GM18870 (cell line): ENCODE measurements around the gene TMEM114.

Experiments used
- ATAC-seq: cut with Tn5 transposase; IDR thresholded peaks from one replicate; pipeline ENCODE4 v1.9.1; 2021; ENCODE audit warnings: moderate library complexity; ENCODE audit not compliant: unreplicated experiment

Gene TMEM114

DNA sequence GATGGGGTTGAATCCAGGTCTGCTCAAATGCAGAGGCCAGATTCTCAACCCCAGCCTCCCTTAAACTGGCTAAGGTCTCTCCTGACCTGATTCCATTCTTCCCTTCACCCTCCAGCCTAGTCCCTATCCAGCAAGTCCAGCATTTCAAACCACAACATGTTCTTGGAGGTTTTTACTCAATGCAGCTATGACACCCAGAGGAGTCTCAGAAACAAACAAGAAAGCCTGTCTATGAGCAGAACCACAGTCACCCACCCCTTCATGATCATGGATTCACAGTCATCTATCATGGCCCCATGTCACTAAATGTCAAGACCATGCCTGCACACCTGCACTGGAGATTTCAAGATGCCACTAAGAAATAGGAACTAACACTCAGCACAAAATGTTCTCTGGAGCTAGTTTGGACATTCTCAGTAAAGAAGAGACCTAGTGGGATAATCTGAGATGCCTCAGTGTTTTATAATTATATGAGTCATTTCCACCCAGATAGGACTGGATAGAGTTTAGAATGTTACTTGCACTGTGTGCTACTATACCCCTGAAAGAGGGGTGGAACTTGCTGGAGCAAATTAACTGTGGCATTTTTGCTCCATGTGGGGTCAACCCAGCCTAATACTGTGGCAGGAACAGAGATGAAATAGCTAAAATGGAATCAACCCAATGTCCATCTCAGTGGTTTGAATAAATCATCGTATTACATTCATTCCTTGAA, 21.7 kb upstream of the TMEM114 start:
- no peak for ATAC-seq

DNA sequence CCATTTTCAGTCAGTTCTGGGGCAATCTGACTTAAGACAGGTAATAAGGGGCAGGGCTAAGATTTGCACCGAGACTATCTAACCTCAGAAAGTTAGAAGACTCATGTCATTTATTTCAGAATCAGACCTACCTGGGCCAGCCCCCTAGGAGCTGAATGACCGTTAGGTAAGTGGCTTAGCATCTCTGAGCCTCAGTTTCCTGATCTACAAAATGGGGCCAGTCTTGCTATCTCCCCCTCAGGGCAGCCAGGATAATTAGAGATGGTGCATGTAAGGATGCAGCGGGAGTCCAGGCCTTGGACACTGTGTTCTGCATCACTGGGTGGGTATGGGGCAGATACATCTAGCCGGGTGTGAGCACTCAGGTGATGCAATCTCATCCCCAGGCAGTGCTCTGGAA, 20.8 kb upstream of the TMEM114 start:
- ATAC-seq = no peak

DNA sequence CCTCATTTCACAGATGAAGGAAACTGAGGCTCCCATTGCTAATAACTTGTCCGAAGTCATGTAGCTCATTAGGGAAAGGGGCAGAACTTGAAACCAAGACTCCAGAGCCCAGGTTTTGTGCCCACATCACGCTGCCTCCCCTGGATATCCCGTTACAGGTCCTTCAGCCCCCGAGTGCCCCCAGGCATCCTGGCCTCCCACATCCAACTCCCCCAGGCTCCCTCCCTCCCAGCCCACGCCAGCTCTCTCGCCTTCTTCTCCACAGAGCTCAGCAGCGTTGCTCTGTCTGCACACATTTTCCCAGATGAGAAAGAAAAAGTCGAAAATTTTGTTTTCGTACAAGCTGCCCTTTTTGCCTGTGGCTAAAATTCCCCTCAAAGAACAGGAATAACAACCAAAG, 16.9 kb upstream of the TMEM114 start:
- no peak for ATAC-seq

DNA sequence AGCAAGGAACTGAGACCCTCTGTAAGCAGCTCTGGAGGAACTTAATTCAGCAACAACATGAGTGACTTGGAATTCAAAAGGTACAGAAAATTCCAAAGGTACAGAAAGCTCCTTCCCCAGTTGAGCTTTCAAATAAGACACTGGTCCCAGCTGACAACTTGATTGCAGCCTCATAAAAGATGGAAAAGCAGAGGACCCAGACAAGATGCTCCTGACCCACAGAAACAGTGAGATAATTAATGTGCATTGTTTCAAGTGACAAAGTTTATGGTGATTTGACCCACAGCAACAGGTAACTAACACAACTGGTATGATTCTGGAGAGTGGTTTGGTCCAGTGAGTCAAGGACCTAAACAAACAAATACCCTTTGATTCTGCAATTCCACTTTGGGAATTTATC, 15.2 kb upstream of the TMEM114 start:
- no peak for ATAC-seq

DNA sequence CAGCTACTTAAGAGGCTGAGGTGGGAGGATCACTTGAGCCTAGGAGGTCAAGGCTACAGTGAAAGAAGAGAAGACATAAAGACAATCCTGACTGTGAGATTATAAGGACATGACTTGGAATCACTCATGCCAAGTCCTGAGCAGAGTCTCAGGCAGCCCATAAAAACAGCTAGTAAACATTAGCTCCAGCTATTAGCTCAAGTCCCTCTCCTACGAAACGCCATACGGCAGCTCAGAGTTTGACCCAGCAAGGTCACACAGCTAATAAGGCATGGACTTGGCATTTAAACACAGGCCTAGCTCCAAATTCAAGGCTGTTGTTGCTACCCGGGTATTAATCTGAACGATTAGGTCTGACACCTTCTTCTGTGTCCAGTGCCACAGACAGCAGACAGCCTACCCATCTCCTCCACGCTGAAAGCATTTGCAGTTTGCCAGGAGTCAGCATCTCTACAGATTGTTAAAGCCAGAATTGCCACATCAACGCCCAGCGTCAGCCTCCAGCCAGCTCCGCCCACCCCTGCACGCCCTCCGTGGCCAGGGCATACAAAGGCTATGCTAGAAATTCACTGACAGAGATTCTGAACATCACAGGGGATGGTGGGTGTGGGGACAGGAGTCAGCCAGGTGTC, 9.9 kb upstream of the TMEM114 start:
- ATAC-seq = no peak

DNA sequence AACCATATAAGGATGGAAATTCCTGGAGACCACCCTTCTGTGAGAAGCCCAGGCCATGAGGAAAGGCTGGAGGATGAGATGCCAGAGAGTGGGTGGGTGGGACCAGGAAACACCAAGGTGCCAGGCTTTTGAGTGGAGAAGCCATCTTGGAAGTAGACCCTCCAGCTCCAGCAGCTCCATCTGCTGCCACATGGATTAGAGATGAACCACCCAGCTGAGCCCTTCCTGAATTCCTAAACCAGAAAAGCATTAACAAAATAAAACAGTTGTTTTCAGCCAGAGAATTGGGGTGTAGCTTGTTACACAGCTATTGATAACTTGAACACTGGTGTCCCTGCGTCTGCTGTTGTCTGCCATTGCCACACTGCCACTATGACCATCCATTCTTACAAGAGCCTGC, 6.3 kb upstream of the TMEM114 start:
- no peak for ATAC-seq

DNA sequence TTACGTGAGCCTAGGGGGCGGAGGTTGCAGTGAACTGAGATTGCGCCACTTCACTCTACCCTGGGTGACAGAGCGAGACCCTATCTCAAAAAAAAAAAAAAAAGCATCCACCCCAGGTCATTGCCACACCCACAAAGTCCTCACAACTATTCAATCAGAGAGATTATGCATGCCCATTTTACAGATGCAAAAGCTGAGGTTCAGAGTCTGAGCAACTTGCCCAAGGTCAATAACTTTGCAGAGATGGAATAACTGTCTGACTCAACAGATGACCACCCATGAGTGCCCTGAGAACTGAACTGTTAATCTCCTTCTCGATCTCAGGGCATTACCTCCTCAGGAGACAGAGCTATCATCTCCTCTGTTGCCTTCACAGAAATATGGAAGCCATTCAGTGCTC, 5.5 kb upstream of the TMEM114 start:
- ATAC-seq = no peak

DNA sequence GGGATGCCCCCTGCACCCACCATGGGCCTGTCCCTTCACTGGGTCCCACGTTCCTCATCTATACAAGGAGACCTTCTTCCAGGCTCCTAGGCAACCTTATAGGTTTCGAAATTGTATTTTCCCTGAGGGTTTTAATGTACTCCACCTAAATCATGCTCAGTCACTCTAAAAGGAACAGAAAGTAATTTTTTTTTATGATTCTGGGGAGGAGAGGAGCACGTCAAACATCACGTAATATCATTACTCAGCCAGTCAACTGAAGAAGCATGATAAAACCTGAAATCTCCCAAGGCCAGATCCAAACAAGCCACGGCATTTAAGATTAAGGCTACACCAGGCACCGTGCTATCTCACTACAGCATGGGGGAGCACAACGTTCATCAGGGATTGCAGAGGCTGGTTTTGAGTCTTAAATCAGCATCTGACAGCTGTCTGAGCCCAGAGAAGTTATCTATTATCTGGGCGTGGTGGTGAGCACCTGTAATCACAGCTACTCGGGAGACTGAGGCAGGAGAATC, 3.9 kb upstream of the TMEM114 start:
- ATAC-seq = no peak

DNA sequence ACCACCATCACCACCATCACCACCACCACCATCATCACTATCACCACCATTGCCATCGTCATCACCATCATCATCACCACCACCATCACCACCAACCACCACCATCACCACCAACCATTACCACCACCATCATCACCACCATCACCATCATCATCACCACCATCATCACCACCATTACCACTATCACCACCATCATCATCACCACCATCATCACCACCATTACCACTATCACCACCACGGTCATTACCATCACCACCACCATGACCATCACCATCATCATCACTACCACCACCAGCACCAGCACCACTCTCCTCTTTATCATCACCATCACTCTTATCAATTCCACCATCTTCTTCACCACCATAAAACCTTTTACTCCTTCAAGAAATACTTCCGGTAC, 1.1 kb upstream of the TMEM114 start:
- ATAC-seq = no peak

DNA sequence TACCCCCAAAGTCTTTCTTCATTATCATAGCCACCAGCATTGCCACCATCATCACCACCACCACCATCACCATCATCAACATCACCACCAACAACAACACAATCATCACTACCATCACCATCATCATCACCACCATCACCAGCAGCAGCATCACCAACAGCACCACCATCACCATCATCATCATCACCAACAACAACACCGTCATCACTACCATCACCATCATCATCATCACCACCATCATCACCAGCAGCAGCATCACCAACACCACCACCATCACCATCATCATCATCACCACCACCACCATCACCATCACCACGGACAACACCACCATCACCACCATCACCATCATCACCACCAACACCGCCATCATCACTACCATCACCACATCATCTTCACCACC, 500 bp upstream of the TMEM114 start:
- ATAC-seq = no peak

DNA sequence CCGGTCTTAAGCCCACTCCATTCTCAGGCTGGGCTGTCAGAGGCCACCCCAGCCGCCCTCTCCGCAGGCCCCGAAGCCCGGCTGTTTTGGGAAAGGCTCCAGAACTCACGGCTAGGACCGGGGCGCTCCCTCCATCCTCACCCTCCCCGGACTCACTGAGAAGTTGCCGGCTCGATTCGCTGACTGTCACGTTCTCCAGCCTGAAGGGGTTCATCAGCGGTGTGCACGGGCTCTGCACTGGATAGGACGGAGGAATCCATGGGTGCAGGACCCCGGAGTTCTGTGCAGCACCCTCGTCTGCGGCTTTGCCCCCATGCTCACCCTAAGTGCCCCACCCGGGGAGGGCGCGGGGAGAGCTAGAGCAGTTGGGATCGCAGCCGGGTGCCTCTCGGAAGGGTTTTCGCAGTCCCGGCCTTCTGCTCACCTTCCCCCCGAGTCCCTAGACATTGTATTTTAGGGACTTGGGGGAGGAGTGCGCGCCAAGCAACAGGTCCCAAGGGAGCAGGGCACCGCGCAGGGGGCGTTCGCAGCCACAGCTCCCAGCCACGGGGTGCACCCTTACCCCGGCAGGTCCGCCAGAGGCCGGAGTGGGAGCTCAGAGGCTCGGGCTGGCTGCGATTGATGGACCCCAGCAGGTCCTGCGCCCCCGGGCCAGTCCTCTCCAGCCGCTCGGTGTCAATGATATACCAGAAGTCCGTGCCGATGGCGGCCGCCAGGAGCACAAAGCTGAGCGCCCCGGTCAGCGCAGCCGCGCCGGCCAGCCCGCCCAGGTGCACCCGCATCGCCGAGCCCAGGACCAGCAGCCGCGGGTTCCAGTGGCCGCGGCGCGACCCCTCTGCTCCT, 1.0 kb downstream of the TMEM114 start:
- no peak for ATAC-seq

DNA sequence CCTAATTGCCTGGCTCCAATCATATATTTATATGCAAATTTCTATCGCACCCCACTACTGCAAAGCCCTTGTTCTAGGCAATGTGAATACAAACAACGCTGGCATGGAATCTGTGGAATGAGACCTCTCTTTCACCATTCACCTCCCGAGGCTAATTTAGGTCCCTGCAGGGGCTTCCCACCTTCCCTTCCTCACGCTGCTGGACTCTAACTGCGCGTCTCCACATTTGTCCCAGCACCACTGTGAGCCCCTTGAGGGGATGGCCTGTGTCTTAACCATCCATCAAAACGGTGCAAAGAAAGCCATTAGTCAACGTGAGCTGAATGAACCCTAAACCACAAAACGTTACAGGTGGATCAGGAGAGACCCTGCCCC, 1.6 kb downstream of the TMEM114 start:
- no peak for ATAC-seq

DNA sequence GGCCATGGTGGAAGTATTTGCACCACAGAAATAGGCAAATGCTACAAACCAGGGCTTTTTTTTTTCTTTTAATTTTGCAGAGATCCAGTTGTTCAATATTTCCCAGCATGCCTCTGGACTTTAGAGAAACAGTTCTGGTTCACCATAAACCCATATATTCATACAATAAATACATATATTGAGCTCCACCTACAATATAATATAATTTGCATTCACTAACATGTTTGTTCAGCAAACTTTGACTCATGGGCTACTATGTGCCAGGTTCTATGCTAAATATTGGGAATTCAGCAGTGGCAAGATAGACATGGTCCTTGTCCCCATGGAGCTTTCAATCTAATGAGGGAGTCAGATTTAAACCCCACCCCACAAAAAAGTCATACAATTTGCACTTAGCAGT, 3.2 kb downstream of the TMEM114 start:
- no peak for ATAC-seq

DNA sequence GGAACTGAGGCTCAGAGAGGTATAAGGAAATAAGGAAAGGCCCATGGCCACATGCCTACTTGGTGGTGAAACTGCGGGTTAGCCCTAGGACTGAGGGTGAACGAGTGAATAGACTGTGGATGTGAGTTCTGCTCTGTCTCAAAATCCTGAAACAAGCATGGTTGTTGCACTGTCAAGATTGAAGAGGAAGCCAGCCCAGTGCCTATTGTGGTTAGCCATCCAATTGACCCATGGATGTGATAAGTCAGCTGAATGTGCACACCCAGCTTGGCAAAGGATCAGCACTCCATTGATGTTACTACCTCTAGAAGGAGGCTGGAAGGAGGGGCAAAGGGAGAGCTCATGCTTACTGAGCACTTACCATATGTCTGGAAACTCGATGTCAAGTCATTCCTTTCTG, 4.5 kb downstream of the TMEM114 start:
- ATAC-seq = no peak

DNA sequence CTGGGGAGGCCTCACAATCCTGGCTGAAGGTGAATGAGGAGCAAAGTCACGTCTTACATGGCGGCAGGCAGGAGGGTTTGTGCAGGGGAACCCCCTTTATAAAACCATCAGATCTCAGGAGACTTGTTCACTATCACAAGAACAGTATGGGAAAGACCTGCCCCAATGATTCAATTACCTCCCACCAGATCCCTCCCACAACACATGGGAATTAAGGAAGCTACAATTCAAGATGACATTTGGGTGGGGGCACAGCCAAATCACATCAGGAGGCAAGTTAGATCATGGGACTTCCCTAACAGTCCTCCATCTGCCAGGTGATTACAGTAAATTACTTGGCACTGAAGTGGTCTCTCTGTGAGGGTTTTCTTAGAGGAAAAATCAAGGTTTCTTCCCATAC, 5.3 kb downstream of the TMEM114 start:
- ATAC-seq = no peak

DNA sequence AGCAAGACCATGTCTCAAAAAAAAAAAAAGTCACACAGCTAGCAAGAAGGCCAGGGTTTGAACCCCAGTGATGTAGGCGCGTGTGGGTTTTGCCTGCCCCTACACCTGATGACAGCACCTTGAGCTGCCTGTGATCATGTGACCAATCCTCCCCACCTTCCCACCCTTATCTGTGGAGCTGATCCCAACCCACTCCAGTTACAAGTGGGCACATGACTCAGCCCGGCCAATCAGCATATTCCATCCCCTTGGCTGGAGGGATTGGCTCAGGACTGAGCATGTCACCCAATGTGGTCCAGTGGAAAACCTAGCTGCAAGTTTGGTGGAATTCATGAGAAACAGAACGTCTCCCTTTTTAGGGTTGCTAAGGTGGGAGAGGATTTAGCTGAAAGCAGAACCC, 6.6 kb downstream of the TMEM114 start:
- ATAC-seq = no peak

DNA sequence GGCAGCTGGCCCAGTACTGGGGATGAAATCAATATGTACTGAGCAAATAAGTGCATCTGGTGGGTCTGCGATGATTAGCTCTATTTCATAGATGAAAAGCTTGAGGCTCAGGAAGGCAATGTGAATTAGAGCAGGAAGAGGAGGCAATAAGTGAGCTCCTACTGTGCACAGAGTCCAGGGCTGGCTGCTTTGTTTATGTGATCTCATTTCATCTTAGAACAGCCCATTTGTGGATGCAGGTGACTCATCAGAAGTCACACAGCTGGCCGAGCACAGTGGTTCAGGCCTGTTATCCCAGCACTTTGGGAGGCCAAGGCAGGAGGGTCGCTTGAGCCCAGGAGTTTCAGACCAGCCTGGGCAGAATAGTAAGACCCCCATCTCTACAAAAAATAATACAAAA, 7.1 kb downstream of the TMEM114 start:
- no peak for ATAC-seq

DNA sequence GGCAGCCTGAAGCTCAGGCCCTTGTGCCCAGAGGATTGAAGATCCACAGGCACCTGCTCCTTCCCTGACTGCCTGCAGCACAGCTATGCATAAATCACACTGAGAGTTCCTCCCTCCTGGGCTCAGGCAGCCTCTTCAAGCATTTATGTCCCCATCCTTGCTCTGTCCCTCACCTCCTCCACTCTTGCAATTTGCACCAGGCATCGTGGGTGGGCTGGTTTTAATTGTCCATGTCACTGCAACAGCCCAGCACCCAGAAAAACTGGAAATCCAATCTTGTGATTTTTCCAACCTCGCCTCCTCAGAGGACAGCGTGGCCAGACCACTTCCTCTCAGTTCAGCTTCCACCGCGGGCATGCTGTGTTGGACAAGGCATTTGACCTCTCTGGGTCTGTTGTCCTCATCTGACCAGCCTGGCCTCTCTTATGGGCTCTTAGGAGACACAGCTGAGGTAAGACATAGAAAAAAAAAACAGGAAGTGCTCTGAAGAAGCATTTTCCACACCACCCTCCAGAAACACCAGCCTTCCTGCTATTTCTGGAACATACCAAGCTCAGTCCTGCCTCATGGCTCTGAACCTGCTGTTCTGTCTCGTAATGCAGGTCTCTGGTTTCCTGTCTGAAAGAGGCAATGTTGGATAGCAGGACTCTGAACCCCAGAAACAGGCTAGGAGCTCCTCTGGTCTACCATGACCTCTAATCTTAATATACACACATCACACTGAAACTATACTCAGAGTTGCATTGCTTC, 8.3 kb downstream of the TMEM114 start:
- no peak for ATAC-seq

DNA sequence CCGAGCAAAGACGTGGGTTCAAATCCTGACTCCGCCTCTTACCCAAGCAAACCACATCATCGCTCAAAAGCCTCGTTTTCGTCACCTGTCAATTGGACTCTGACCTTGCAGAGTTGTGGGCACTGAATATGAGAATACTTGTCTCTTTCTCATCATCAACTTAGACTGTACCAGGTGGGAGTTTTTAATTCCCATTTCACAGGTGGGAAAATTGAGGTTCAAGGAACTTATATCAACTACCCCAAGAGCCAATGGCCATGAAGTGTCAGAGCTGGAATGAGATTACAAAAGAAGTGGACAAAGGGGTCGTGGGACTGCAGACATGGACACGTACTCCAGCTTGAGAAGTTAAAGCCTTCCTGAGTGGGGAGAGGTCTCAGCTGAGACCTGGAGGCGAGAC, 10.8 kb downstream of the TMEM114 start:
- ATAC-seq = no peak

DNA sequence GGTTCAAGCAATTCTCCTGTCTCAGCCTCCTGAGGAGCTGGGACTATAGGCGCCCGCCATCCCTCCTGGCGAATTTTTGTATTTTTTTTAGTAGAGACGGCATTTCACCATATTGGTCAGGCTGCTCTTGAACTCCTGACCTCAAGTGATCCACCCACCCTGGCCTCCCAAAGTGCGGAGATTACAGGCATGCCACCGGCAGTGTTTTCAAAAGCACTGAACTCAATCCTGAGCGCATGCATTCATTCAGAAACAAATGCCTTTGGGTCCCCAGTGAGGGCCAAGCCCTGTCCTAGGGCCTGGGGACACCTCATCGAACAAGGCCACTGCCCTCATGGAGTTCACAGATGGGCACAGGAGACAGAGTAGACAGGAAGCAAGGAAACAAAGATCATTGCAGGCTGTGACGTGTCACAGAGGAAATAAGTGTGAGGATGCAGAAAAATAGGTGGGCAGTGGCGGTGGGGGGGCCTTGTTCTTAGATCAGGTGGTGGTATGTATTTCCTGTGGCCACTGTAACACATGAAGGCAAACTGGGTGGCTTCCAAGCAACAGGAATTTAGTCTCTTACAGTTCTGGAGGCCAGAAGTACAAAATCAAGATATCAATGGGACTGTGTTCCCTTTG, 12.5 kb downstream of the TMEM114 start:
- ATAC-seq = no peak
